NCI-H128 (cell line): ENCODE results near the gene FCGR2B.
"Not testable (repeated sequence)": the region's sequence is repeated elsewhere in the genome, so short reads cannot be mapped to it uniquely, and the experiment has no call there.

ENCODE experiments used
- DNase-seq: peaks from one replicate; lab custom pipeline; 2025; ENCODE audit not compliant: unreplicated experiment; lab: John Stamatoyannopoulos, UW

FCGR2B gene

GRCh38 chr1:161647507-161648360 is 15.2 kb upstream of the FCGR2B start:
- DNase-seq: not testable (repeated sequence)

- DNase-seq: not testable (repeated sequence)
Observed at GRCh38 chr1:161653541-161653940, 9.4 kb upstream of the FCGR2B start.

GRCh38 chr1:161653971-161654370 is 9.0 kb upstream of the FCGR2B start:
- DNase-seq: not testable (repeated sequence)

GRCh38 chr1:161658524-161658923 is 4.4 kb upstream of the FCGR2B start:
- not testable (repeated sequence) for DNase-seq

GRCh38 chr1:161661660-161662311 is 1.2 kb upstream of the FCGR2B start:
- DNase-seq: not testable (repeated sequence)

DNA sequence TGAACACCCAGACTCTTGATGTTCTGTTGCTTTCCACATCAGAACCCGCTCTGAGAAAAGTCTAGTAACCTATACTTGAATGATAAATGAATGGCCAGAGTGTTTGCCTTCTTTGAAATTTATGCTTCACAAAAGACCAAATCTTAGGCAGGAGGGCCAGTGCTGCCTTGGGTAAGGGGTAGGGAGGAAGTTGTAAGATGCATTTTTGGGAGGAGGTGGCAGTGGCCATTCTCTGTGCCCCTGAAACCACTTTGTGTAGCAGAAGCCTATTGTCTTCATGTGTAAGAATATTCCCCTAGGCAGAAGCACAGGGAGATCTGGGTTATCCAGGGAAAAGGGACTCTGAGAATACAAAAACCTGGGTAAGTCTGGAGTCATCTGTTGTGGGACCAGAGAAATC is 626 bp downstream of the FCGR2B start:
- DNase-seq: not testable (repeated sequence)

- not testable (repeated sequence) for DNase-seq
Observed at GRCh38 chr1:161664689-161665088, 1.7 kb downstream of the FCGR2B start.

- DNase-seq: not testable (repeated sequence)
Observed at GRCh38 chr1:161671045-161672020, 8.4 kb downstream of the FCGR2B start.

- not testable (repeated sequence) for DNase-seq
Observed at GRCh38 chr1:161673437-161673836, 10.5 kb downstream of the FCGR2B start.

DNA sequence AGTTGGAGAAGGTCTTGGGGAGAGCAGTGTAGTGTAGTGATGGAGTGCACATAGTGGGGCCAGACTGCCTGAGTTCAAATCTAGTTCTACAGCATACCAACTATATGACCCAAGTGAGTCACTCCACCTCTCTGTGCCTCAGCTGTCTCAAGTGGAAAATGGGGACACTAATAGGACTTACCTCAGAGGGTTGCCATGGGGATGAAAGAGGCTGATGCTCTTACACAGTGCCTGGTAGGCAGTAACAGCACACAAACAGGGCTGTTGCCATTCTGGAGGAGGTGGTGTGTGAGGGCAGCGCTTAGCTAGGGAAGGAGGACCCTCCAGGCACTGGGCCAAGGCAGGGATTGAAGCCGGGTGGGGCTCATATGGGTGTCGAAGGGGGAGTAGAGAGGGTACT is 11.5 kb downstream of the FCGR2B start:
- DNase-seq: not testable (repeated sequence)

DNA sequence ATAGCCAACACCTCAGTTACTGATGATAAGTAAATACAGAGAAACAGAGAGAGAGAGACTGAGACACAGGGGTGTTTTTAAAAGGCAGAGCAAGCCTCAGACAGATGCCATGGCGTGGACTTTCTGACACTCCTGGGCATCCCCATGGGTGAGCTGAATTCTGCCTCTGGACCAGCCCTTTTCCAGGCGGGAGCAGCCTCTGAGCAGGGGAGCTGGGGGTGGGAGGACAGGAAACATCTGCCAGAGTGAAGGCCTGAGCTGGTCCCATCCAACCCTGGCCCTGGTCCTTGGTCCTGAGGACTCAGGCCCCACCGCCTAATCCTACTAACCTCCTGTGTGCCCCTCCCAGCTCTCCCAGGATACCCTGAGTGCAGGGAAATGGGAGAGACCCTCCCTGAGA is 12.0 kb downstream of the FCGR2B start:
- DNase-seq: not testable (repeated sequence)

GRCh38 chr1:161676441-161676840 is 13.5 kb downstream of the FCGR2B start:
- no peak for DNase-seq

DNA sequence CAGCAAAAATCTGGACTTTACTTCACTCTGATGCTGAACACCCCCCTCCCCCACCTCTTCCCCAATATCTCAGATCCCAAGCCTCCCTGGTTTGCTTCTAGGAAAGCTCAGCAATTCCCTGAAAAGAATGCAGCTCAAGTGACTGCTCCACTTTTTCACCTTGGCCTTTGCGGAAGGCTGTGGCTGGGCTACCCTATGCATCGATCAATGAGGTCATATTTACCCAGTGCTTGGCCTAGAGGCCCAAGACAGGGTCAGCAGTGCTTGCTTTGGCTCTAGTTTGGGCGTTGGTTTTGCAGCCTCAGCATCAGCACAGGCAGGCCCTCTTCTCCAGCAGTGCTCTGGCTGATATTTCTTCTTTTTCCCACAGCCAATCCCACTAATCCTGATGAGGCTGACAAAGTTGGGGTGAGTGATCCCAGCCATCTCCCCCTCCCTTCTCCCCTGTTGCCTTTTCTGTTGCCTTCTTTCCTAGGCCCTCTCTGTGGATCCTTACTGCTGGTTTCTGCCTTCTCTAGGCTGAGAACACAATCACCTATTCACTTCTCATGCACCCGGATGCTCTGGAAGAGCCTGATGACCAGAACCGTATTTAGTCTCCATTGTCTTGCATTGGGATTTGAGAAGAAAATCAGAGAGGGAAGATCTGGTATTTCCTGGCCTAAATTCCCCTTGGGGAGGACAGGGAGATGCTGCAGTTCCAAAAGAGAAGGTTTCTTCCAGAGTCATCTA is 14.2 kb downstream of the FCGR2B start:
- no peak for DNase-seq

DNA sequence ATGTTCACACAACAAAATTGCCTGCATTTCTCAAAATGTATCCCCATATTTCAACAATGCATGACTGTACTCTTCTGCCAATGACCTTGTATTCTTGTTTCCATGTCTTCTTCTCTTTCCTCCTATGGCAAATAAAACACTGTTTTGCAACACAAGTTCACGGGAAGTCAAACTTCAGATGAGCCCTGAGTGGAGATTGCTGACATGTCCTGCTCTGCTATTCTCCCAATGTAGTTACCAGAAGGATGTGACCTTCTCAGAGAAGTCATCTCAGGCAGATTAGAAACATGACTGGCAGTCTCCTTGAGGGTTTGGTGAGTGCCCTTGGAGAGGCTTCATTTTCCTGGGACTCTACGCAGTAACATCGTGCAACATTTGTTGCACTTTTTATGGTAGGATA is 15.6 kb downstream of the FCGR2B start:
- no peak for DNase-seq

DNA sequence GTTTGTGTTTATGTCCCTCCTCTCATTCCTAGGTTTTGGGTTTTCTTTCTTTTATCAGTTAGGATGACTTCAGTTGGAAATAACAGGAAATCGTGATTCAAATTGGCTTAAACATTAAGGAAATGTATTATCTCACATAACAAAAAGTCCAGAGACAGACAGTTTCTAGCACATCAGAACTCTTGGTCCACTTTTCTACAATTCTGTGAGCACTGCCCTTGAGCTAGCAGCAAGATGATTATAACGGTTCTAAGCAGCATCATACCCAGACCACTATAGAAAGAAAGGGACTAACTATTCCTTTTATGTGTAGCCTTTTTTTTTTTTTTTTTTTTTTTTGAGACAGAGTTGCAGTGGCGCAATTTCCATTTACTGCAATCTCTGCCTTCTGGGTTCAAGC is 18.9 kb downstream of the FCGR2B start:
- DNase-seq: no peak

GRCh38 chr1:161688946-161689345 is 26.0 kb downstream of the FCGR2B start:
- no peak for DNase-seq

- DNase-seq: no peak
Observed at GRCh38 chr1:161691846-161692245, 28.9 kb downstream of the FCGR2B start.

GRCh38 chr1:161693020-161693712 is 30.2 kb downstream of the FCGR2B start:
- DNase-seq: not testable (repeated sequence)

DNA sequence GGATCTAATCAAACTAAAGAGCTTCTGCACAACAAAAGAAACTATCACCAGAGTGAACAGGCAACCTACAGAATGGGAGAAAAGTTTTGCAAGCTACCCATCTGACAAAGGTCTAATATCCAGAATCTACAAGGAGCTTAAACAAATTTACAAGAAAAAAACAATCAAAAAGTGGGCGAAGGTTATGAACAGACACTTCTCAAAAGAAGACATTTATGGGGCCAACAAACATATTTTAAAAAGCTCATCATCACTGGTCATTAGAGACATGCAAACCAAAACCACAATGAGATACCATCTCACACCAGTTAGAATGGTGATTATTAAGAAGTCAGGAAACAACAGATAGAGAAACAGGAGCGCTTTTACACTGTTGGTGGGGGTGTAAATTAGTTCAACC is 35.4 kb downstream of the FCGR2B start:
- not testable (repeated sequence) for DNase-seq

DNA sequence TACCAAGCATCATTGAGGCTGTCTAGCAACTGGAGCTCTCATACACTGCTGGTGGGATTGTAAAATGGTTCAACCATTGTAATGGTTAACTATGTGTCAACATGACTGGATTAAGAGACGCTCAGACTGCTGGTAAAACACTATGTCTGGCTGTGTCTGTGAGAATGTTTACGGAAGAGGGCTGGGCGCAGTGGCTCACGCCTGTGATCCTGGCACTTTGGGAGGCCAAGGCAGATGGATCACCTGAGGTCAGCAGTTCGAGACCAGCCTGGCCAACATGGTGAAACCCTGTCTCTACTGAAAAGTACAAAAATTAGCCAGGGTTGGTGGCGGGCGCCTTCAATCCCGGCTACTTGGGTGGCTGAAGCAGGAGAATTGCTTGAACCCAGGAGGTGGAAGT is 39.3 kb downstream of the FCGR2B start:
- no peak for DNase-seq
